ENCODE results near the gene SBF2. TPM values are rescaled to one million over a fixed set of nuclear protein-coding genes. Genes with fewer than 3 reads are reported as not detected.

The SBF2 gene
- total and polyA plus RNA-seq, 2 of the 13 experiments (the other 11 are each of a cell fraction or from before 2014, with no cell fraction given): 24.0 to 45.8 TPM

DNA sequence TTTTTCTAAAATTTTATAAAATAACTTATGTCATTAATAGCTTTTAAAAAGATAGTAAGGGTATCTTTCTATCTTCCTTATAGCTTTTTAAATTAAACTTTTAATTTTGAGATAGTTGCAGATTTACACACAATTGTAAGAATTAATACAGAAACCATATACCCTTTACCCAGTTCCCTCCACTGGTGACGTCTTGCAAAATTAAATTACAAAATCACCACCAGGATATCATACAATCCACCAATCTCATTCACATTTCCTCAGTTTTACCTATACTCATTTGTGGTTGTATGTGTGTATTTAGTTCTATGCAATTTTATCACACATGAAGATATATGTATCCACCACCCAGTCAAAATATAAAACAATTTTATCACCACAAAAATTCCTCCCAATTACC lies 10.0 kb downstream of the SBF2 start:
- Histone ChIP-seq H3K27me3 (ENCODE audit: control insufficient read depth in 1 of 2, insufficient read depth in 2 of 2, low read length in 2 of 2) (no peaks in the 10 kb centered on the region), H3K4me1 (ENCODE audit: insufficient read depth, low read length) (peaks cover 68% of the 10 kb centered on the region), H3K4me2 (ENCODE audit: low read depth, low read length) (no peak overlapping the region), H3K4me3 (replicated peaks in 1 of 3; ENCODE audit: insufficient read depth in 1 of 3, low read depth in 2 of 3, low read length in 3 of 3) (no peak overlapping the region), H3K9ac (ENCODE audit: insufficient read depth, low read depth, low read length) (no peak overlapping the region), H3K27ac (ENCODE audit: extremely low read length, insufficient read depth, low read length) (no peak overlapping the region), H3K79me2 (ENCODE audit: insufficient read depth, low read length) (peaks cover 56% of the 10 kb centered on the region), H2AFZ (ENCODE audit: low read length) (no peak overlapping the region), H4K20me1 (ENCODE audit: insufficient read depth, low read length) (no peaks in the 10 kb centered on the region), H3K36me3 (replicated peaks in 1 of 2; ENCODE audit: control insufficient read depth in 1 of 2, insufficient read depth in 2 of 2, low read length in 2 of 2) (peaks cover 0 to 1% of the 10 kb centered on the region in 2 experiments; a peak in 2 of 5 replicates), H3K9me3 (ENCODE audit: low read length) (no peaks in the 10 kb centered on the region)
- ATAC-seq: no peak
- TF ChIP-seq SIN3A (IDR thresholded peaks at IDR 0.05; ENCODE audit: borderline replicate concordance, low read depth, low read length) (no peak), RBAK (CRISPR knock-in tag; IDR thresholded peaks at IDR 0.05) (no peak), ZFP36 (IDR thresholded peaks at IDR 0.05; ENCODE audit: borderline replicate concordance, low read depth, low read length, partially characterized antibody) (no peak), NR2F2 (IDR thresholded peaks at IDR 0.05; ENCODE audit: borderline replicate concordance, low read depth) (no peak), POLR2AphosphoS5 (IDR thresholded peaks at IDR 0.05; ENCODE audit: low read depth, low read length) (no peak), SMAD1 (CRISPR knock-in tag; IDR thresholded peaks at IDR 0.05; ENCODE audit: borderline replicate concordance, low read depth) (no peak), KLF15 (CRISPR knock-in tag; IDR thresholded peaks at IDR 0.05; ENCODE audit: borderline replicate concordance) (no peak), ZNF264 (CRISPR knock-in tag; IDR thresholded peaks at IDR 0.05) (no peak), ZNF629 (CRISPR knock-in tag; conservative IDR thresholded peaks at IDR 0.05) (no peak), ZNF143 (CRISPR knock-in tag; IDR thresholded peaks at IDR 0.05) (no peak), SMARCE1 (IDR thresholded peaks at IDR 0.05; ENCODE audit: borderline replicate concordance) (no peak)
- TF ChIP-seq, protein P1, sequence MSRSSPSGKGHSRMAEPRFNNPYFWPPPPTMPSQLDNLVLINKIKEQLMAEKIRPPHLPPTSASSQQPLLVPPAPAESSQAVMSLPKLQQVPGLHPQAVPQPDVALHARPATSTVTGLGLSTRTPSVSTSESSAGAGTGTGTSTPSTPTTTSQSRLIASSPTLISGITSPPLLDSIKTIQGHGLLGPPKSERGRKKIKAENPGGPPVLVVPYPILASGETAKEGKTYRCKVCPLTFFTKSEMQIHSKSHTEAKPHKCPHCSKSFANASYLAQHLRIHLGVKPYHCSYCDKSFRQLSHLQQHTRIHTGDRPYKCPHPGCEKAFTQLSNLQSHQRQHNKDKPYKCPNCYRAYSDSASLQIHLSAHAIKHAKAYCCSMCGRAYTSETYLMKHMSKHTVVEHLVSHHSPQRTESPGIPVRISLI (CRISPR knock-in tag; IDR thresholded peaks at IDR 0.05; ENCODE audit: borderline replicate concordance): no peak
- TF ChIP-seq, protein P2, sequence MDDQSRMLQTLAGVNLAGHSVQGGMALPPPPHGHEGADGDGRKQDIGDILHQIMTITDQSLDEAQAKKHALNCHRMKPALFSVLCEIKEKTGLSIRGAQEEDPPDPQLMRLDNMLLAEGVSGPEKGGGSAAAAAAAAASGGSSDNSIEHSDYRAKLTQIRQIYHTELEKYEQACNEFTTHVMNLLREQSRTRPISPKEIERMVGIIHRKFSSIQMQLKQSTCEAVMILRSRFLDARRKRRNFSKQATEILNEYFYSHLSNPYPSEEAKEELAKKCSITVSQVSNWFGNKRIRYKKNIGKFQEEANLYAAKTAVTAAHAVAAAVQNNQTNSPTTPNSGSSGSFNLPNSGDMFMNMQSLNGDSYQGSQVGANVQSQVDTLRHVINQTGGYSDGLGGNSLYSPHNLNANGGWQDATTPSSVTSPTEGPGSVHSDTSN (CRISPR knock-in tag; IDR thresholded peaks at IDR 0.05; ENCODE audit: borderline replicate concordance): no peak
- TF ChIP-seq, protein P3, sequence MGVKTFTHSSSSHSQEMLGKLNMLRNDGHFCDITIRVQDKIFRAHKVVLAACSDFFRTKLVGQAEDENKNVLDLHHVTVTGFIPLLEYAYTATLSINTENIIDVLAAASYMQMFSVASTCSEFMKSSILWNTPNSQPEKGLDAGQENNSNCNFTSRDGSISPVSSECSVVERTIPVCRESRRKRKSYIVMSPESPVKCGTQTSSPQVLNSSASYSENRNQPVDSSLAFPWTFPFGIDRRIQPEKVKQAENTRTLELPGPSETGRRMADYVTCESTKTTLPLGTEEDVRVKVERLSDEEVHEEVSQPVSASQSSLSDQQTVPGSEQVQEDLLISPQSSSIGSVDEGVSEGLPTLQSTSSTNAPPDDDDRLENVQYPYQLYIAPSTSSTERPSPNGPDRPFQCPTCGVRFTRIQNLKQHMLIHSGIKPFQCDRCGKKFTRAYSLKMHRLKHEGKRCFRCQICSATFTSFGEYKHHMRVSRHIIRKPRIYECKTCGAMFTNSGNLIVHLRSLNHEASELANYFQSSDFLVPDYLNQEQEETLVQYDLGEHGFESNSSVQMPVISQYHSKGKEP (CRISPR knock-in tag; IDR thresholded peaks at IDR 0.05): no peak
- intact Hi-C loops (cut with micrococcal nuclease; ENCODE audit: unreplicated experiment): no loop called here
- in situ Hi-C loops (cut with HindIII; ENCODE audit: extremely low pct_ligation_motif_present, low pct_unique_long_range_greater_than_20kb): no loop called here
- BruUV-seq (replicated peaks): no TSS peak
- POLR2A ChIA-PET: interaction anchor here (12.1 kb wide), 1 partner anchor 20 kb away, joined by 221 read pairs; the partner anchor contains the start of gene ADM
- no peak for FAIRE-seq
- CTCF ChIA-PET (ENCODE audit: low intra/inter-chr PET ratio, low total read pairs): no interaction called here
- WGBS (ENCODE audit: low lambda C conversion rate): 94% methylated on average over 1 of the region's 1 CpG
- no peak for DNase-seq (ENCODE audit: low spot score)
